Measurements from ENCODE around the gene CDIPT. TPM values are rescaled to one million over a fixed set of nuclear protein-coding genes. Genes with fewer than 3 reads are reported as not detected.

Gene CDIPT
- total and polyA plus RNA-seq, 10 of the 15 experiments (the other 5 are each of a cell fraction or from before 2014, with no cell fraction given), result 0.87 to 36.4 (median 27.1) TPM

- 1% methylated on average over 4 of the region's 4 CpGs for WGBS (ENCODE audit: insufficient coverage, insufficient replicate concordance, low lambda C conversion rate, missing lambda C conversion rate)
- BruUV-seq (replicated peaks), result no TSS peak
- H3K9me3 ChIP-seq (replicated peaks; ENCODE audit: control insufficient read depth, insufficient read depth, low read length), result no peaks in the 10 kb centered on the region
- no peaks in the 10 kb centered on the region for H3K27me3 ChIP-seq (replicated peaks in 1 of 2; ENCODE audit: control insufficient read depth in 2 of 2, insufficient read depth in 2 of 2, low read length in 1 of 2)
- ChIA-PET POLR2A (interaction anchor here (0.6 to 5.5 kb wide), 13 partner anchors 8 to 173 kb away, joined by 3 to 40 read pairs (median 5); partner anchors contain the start of genes C16orf54, CDIPT, KIF22 and MAZ), SMC1A (ENCODE audit: uncharacterized antibody, unreplicated experiment) (interaction anchor here (1.0 to 7.8 kb wide), 4 partner anchors 9 to 29 kb away, joined by 3 to 48 read pairs (median 6); no protein-coding TSS in a partner anchor), CTCF (interaction anchor here (0.8 to 8.3 kb wide), 11 partner anchors 9 to 212 kb away, joined by 3 to 99 read pairs (median 4); partner anchors contain the start of genes KIF22 and TMEM219), RAD21 (ENCODE audit: unreplicated experiment) (interaction anchor here (1.0 to 7.9 kb wide), 8 partner anchors 9 to 142 kb away, joined by 3 to 51 read pairs (median 4); partner anchors contain the start of genes MAZ and QPRT)
- H3K4me2 ChIP-seq (ENCODE audit: control insufficient read depth, insufficient read depth), result peak within 1 kb of the TSS; percentile 96
- FAIRE-seq, result no peak
- 0 out of 2 replicates have a peak, but pooled peaks cover 3% of the 10 kb centered on the region for H4K20me1 ChIP-seq (ENCODE audit: control insufficient read depth, insufficient read depth)
- H3K36me3 ChIP-seq (ENCODE audit: control insufficient read depth in 2 of 2, insufficient read depth in 2 of 2, low read length in 1 of 2), result peaks cover 0 to 2% of the 10 kb centered on the region in 2 experiments; a peak in 1 of 4 replicates
- ATAC-seq, result peak; percentile 55
- peak within 1 kb of the TSS; percentile 91 for H3K27ac ChIP-seq (ENCODE audit: control insufficient read depth, insufficient read depth)
- peaks cover 59% of the 10 kb centered on the region for H3K79me2 ChIP-seq (ENCODE audit: control insufficient read depth, insufficient read depth, low read length)
- H2AFZ ChIP-seq (ENCODE audit: control insufficient read depth, low read depth, low read length), result peak within 1 kb of the TSS; percentile 18; the same call in 1 of the 2 replicates
- H3K4me3 ChIP-seq, result peak within 1 kb of the TSS; percentile 94
- peaks cover 17% of the 10 kb centered on the region for H3K4me1 ChIP-seq (ENCODE audit: control insufficient read depth, insufficient read depth, low read length)
- DNase-seq (ENCODE audit: low read depth, low spot score), result no peak
- H3K9ac ChIP-seq (ENCODE audit: control insufficient read depth, insufficient read depth, low read length), result peak within 1 kb of the TSS; percentile 91
- in situ Hi-C loops (cut with MboI) (no loop called here), intact Hi-C loops (cut with micrococcal nuclease; ENCODE audit: unreplicated experiment) (loop anchor here (5.0 kb wide), 1 partner anchor 42 kb away; the partner anchor contains the start of gene CDIPT)
- TF ChIP-seq KAT2A (conservative IDR thresholded peaks at IDR 0.05; ENCODE audit: control insufficient read depth, low read depth, low read length), result no peak
- TF ChIP-seq SPI1 (IDR thresholded peaks at IDR 0.05; ENCODE audit: borderline replicate concordance, insufficient read depth, low read depth, low read length), result peak; percentile 65; the same call in 1 of the 2 replicates
- no peak for TF ChIP-seq IKZF2 (IDR thresholded peaks at IDR 0.05)
- TF ChIP-seq NKRF (conservative IDR thresholded peaks at IDR 0.05), result peak; percentile 53; the same call in 1 of the 2 replicates
- TF ChIP-seq MXI1 (IDR thresholded peaks at IDR 0.05; ENCODE audit: low read depth, low read length), result peak; percentile 87
- peak; percentile 40; the same call in 1 of the 2 replicates for TF ChIP-seq TCF12 (IDR thresholded peaks at IDR 0.05; ENCODE audit: low read depth, low read length)
- 0 out of 2 replicates have a peak, but pooled peaks have one; percentile 24 for TF ChIP-seq YY1 (IDR thresholded peaks at IDR 0.05; ENCODE audit: low read depth, low read length)
- peak; percentile 64 for TF ChIP-seq RELB (IDR thresholded peaks at IDR 0.05; ENCODE audit: low read depth)
- peak; percentile 39; the same call in 1 of the 2 replicates for TF ChIP-seq SMAD5 (IDR thresholded peaks at IDR 0.05; ENCODE audit: low read depth)
- no peak for TF ChIP-seq FOXM1 (IDR thresholded peaks at IDR 0.05; ENCODE audit: low read depth, low read length)
- peak; percentile 32; the same call in 1 of the 2 replicates for TF ChIP-seq POLR2A (IDR thresholded peaks at IDR 0.05; ENCODE audit: low read depth, low read length)
- TF ChIP-seq EED (IDR thresholded peaks at IDR 0.05; ENCODE audit: low read depth), result peak; percentile 25; the same call in 1 of the 2 replicates
- TF ChIP-seq CHD2 (IDR thresholded peaks at IDR 0.05; ENCODE audit: borderline replicate concordance, low read depth, low read length), result no peak
- peak; percentile 13 for TF ChIP-seq E4F1 (IDR thresholded peaks at IDR 0.05; ENCODE audit: borderline replicate concordance, partially characterized antibody)
These were observed 42.7 kb downstream of the CDIPT start, which contains the start of gene MVP for GRCh38 chr16:29820271-29820701. TSS of gene MVP (plus strand) at chr16:29820462. CDS start at chr16:29830550, 10,088 bp downstream.
